Tibial artery (tissue), 4 donors: ENCODE data around the gene SOX13.

ENCODE experiments used
- DNase-seq, 2 donors: peaks; one replicate each; pipeline ENCODE4 v3.0.0-alpha.2; 2019
- H3K27ac ChIP-seq, 2 donors: fragments of 200-600 bp; sonication (generic) in 1 of 2; 1 replicate in 1 of 2; 2 replicates in 1 of 2; pipeline ENCODE4 v1.5.1; 2018 to 2019; ENCODE audit warnings: mild to moderate bottlenecking in 1 of 2
- H3K27me3 ChIP-seq, 2 donors: fragments of 200-600 bp; sonication (generic) in 1 of 2; one replicate each; pipeline versions ENCODE4 v1.5.1 to v1.6.0; 2016 to 2019
- H3K36me3 ChIP-seq, 3 donors: fragments of 200-600 bp; sonication (generic) in 2 of 3; one replicate each; pipeline ENCODE4 v1.5.1; 2016 to 2019; ENCODE audit warnings: mild to moderate bottlenecking in 2 of 3
- H3K4me1 ChIP-seq, 4 donors: fragments of 200-600 bp; sonication (generic) in 2 of 4; 1 replicate in 3 of 4; 2 replicates in 1 of 4; pipeline ENCODE4 v1.5.1; 2016 to 2019
- H3K4me3 ChIP-seq, 2 donors: fragments of 200-600 bp; sonication (generic) in 1 of 2; 1 replicate in 1 of 2; 2 replicates in 1 of 2; pipeline ENCODE4 v1.5.1; 2018 to 2019; ENCODE audit warnings: mild to moderate bottlenecking in 2 of 2
- H3K9me3 ChIP-seq, 3 donors: fragments of 200-600 bp; sonication (generic) in 1 of 3; one replicate each; pipeline ENCODE4 v1.5.1; 2016 to 2019
- intact Hi-C: fragments of 100-400 bp; cut with DNase I; formaldehyde crosslinking; loops from one replicate; pipeline ENCODE4 v1.15.0; 2023; ENCODE audit warnings: low total_unique reads
- TF ChIP-seq, protein P1 (sequence below), 2 experiments: fragments of 200-600 bp in 1 of 2; fragments of 450-650 bp in 1 of 2; IDR thresholded peaks; one replicate each; pipeline ENCODE4 v1.5.1; 2017 to 2019; ENCODE audit warnings: antibody characterized with exemption in 2 of 2, mild to moderate bottlenecking in 1 of 2, moderate library complexity in 1 of 2

Gene SOX13

DNA sequence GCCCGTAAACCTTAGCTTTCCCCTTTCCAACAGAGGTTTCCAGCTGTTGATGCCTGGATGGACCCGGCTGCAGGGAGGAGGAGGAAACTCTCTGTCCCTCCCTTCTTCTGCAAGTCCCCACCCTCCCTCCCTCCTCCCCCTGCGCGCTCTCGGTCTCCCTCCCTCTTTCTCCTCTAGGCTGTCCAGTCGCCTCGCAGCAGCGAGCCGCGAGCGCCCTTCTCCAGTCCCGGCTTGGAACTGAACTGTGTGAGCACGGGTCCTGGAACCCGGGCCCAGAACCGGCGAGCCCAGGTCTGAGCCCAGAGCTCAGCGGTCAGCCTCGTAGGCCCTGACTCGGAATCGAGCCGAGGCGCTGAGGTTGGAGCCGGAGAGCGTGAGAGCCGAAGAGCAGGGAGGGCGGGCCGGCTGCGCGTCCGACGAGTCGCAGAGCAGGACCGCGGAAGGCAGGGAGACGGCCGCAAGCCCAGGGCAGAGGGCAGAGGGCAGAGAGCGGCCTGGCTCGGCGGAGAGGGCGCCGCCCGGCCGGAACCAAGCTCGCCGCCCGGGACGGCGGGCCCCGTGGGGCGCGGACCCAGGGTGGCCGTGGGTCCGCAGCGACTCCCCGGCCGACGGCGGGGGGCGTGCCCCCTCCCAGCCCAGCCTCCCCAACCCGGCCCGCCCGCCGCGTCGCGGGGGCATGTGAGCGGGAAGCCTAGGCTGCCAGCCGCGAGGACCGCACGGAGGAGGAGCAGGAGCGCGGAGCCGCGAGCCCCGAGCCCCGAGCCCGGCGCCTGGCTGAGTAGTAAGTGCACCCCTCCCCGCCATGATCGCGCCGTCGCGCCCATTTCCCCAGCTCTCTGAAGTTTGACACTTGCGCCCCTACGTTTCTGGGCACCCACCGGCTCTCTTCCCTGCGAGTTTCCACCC is at the start of gene SOX13:
TSS of gene SOX13 (plus strand) at position 185 of the 906 bp plus-strand sequence. CDS start 39,801 bp downstream, outside the sequence.
- intact Hi-C loops = loop anchor here (1.0 kb wide), 1 partner anchor 54 kb away; no protein-coding TSS in a partner anchor
- Histone ChIP-seq H3K27me3 (no peaks in the 10 kb centered on the region), H3K9me3 (no peaks in the 10 kb centered on the region), H3K36me3 (no peaks in the 10 kb centered on the region), H3K27ac (peak within 1 kb of the TSS; percentile 89 to 90), H3K4me1 (peaks cover 0 to 40% (median 32%) of the 10 kb centered on the region in 4 donors), H3K4me3 (peak within 1 kb of the TSS; percentile 77 to 87)
- TF ChIP-seq, protein P1, sequence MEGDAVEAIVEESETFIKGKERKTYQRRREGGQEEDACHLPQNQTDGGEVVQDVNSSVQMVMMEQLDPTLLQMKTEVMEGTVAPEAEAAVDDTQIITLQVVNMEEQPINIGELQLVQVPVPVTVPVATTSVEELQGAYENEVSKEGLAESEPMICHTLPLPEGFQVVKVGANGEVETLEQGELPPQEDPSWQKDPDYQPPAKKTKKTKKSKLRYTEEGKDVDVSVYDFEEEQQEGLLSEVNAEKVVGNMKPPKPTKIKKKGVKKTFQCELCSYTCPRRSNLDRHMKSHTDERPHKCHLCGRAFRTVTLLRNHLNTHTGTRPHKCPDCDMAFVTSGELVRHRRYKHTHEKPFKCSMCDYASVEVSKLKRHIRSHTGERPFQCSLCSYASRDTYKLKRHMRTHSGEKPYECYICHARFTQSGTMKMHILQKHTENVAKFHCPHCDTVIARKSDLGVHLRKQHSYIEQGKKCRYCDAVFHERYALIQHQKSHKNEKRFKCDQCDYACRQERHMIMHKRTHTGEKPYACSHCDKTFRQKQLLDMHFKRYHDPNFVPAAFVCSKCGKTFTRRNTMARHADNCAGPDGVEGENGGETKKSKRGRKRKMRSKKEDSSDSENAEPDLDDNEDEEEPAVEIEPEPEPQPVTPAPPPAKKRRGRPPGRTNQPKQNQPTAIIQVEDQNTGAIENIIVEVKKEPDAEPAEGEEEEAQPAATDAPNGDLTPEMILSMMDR (IDR thresholded peaks at IDR 0.05) = peak; percentile 10 to 27
- DNase-seq = peak; percentile 92 to 95

DNA sequence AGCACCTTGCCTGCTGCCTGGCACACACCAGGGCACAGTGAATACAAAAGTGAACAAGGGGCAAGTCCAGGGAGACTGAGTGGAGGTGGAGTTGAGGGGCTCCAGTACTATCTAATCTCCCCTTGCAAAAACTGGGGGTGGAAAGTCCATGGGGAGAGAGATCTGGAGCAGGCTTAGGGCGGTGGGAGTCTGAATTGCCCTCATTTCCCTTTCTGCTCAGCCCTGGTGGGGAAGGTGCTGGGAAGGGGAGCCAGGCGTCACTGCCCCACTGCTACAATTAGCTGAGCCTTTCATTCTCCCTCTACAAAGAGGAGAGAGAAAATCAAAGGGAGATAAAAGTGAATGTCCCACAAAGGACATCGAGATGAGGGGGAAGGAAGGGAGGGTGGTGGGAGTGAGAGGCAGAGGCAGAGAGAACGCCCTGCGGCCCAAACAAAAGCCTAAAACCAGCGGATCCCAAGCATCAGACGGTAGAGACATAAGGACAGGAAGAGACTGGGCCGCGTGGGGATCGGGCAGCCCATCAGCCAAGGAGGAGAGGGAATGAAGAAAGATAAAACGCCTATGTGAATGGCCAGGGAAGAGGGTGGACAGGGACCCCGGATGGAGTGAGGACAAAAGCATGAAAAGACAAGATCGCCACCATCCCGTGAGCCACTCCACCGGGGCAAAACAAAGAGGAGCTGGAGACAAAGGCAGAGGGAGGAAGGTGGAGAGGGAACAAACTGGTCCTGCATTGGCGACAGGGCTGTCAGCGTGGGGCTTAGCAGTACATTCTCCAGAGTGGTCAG is 46.8 kb upstream of the SOX13 start:
- no peak overlapping the region for H3K4me3 ChIP-seq
- no peaks in the 10 kb centered on the region for H3K36me3 ChIP-seq
- no peak overlapping the region for H3K27ac ChIP-seq
- TF ChIP-seq, protein P1 (IDR thresholded peaks at IDR 0.05) = no peak
- no peak for DNase-seq
- H3K27me3 ChIP-seq = peaks cover 0 to 7% of the 10 kb centered on the region in 2 donors
- intact Hi-C loops = no loop called here
- no peaks in the 10 kb centered on the region for H3K9me3 ChIP-seq
- no peaks in the 10 kb centered on the region for H3K4me1 ChIP-seq

GRCh38 chr1:204027446-204027845 is 45.5 kb upstream of the SOX13 start:
- intact Hi-C loops = no loop called here
- TF ChIP-seq, protein P1 (IDR thresholded peaks at IDR 0.05) = no peak
- no peaks in the 10 kb centered on the region for H3K36me3 ChIP-seq
- H3K4me1 ChIP-seq = no peaks in the 10 kb centered on the region
- no peak for DNase-seq
- peaks cover 0 to 12% of the 10 kb centered on the region in 2 donors for H3K27me3 ChIP-seq
- H3K27ac ChIP-seq = no peak overlapping the region
- H3K9me3 ChIP-seq = no peaks in the 10 kb centered on the region
- H3K4me3 ChIP-seq = no peak overlapping the region

DNA sequence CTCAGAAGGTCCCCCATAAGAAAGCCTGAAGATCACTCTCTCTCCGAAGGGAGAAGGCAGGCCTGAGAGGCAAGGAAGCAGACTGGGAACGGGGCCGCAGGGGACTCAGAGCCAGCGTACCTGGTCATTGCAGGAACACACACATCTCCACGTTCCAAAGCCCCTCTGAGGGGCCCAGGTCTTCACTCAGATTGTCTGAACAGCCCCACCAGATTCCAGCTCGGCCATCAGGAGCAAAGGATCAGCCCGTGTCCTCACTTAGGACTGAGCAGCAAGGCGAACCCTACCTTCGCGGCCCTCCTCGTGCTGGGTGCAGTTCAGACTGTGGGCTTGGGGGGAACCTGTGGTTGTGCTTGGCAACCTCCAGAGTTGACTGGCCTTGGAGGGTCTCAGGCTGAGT is 43.9 kb upstream of the SOX13 start:
- H3K4me3 ChIP-seq = no peak overlapping the region
- no peaks in the 10 kb centered on the region for H3K36me3 ChIP-seq
- TF ChIP-seq, protein P1 (IDR thresholded peaks at IDR 0.05) = no peak
- intact Hi-C loops = no loop called here
- H3K27ac ChIP-seq = no peak overlapping the region
- H3K4me1 ChIP-seq = no peaks in the 10 kb centered on the region
- peaks cover 0 to 12% of the 10 kb centered on the region in 2 donors for H3K27me3 ChIP-seq
- no peak for DNase-seq
- H3K9me3 ChIP-seq = no peaks in the 10 kb centered on the region

DNA sequence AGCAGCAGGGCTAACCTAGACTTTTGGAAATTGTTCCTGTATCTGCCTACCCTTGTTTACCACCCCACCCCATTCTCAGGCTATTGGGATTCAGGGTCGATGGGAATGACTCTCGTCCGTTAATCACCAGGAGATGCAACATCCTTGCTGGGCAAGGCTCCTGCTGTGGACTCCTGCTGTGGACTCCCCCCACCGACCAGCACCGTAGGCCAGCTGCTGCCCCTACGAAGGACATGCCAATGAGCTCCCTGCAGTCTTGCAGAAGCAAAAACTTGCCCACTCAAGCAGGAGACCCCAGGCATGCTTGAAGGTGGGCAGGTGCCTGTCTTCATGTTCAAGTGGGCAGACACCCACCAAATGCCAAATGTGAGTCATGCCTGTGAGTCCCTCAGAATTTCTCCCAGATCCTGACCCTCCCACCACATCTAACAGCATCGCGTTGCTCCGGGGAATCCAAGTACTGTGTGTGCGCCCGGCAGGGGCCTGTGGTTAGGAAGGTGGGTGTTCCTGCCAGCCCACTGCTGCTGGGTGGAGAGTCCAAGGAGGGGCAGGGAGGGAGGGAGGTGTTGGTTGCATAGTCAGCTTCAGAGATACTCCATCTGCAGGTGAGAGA is 41.7 kb upstream of the SOX13 start:
- Histone ChIP-seq H3K27me3 (peaks cover 0 to 10% of the 10 kb centered on the region in 2 donors), H3K4me3 (no peak overlapping the region), H3K36me3 (no peaks in the 10 kb centered on the region), H3K27ac (no peak overlapping the region), H3K4me1 (no peaks in the 10 kb centered on the region), H3K9me3 (no peaks in the 10 kb centered on the region)
- intact Hi-C loops = no loop called here
- TF ChIP-seq, protein P1 (IDR thresholded peaks at IDR 0.05) = no peak
- DNase-seq = no peak
